GM18505 (cell line): ENCODE data around the gene SNX33.

Experiments
- ATAC-seq: cut with Tn5 transposase; IDR thresholded peaks from one replicate; pipeline ENCODE4 v1.9.1; 2021; ENCODE audit not compliant: unreplicated experiment
- POLR2A ChIP-seq: IDR thresholded peaks from 4 replicates; pipeline ENCODE4 v1.6.1; 2011; ENCODE audit warnings: borderline replicate concordance; ENCODE audit not compliant: insufficient read depth, insufficient read length; ENCODE audit errors: extremely low read depth

Gene SNX33

GRCh38 chr15:75636026-75636425, 11.7 kb upstream of the SNX33 start:
- no peak for TF ChIP-seq POLR2A
- no peak for ATAC-seq

DNA sequence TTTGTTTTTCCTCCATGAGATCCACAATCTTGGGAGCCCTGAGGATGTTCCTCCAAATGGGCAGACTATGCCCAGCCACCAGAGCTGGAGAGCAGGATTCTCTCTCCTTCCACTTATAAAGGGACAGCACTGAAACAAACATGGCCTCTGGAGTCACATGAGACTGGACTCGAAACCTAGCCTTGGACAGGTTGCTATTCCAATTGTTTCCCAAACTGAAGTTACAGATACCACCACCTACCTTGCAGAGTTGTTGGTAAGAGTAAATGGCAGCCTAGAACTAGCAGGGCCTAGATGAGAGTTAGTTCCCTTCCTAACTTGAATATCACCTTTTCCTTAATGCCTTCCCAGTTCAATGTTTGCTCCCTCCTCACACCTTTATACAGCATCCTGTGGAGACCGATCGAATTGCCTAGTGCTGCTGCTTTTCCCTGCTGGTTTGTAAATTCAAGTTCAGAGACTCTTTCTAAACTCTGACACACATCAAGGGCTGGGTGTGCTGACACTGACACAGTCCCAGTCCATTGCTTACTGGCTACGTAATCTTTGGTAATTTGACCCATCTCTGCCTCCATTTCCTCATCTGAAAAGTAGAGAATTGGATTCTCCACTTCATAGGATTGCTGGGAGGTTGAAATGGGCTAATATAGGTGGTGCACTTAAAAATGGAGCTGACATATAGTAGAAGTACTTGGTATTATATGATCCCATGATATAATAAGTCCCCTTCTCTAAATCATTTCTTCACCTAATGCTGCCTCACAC, 10.3 kb upstream of the SNX33 start:
- TF ChIP-seq POLR2A, result no peak
- no peak for ATAC-seq

- ATAC-seq, result no peak
- no peak for TF ChIP-seq POLR2A
Observed at GRCh38 chr15:75639191-75639708, 8.5 kb upstream of the SNX33 start.

GRCh38 chr15:75639709-75640482, 7.8 kb upstream of the SNX33 start, which contains the start of gene IMP3:
Gene IMP3 (minus strand): TSS chr15:75640224. CDS start chr15:75640168, 56 bp downstream.
- ATAC-seq, result peak; percentile 91
- peak; percentile 99 for TF ChIP-seq POLR2A

DNA sequence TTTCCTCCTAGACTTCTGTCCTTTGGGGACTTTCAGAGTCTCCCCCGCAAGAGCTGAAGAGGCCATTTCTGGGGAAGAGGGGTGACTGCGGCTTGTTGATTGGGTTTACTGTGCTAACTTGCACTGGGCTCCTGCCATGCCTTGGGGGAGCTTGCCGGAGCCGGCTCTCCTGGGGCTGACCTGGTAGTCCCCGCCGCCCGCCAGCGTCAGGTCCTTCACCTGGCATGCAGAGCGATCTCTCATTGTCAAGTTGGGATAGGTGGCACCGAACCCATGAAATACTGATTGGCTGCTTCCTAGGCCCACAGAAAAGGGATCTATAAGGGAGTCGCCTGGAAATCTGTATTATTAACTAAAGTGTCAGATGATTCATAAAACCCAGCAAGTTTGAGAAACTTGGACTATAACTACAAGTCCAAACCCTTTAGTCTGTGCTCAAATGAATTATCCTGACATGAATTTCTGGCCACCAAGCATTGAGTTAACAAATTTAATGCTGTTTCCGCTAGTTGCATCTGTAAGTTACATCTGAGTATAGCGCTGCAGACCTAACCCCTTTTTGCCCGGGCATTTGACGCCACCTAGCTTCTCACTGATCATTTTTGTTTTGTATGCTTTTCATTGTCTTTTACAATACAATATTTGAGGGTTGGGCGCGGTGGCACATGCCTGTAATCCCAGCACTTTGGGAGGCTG, 7.1 kb upstream of the SNX33 start:
- ATAC-seq, result peak; percentile 24
- TF ChIP-seq POLR2A, result no peak

GRCh38 chr15:75641179-75641503, 6.6 kb upstream of the SNX33 start:
- TF ChIP-seq POLR2A, result no peak
- no peak for ATAC-seq

DNA sequence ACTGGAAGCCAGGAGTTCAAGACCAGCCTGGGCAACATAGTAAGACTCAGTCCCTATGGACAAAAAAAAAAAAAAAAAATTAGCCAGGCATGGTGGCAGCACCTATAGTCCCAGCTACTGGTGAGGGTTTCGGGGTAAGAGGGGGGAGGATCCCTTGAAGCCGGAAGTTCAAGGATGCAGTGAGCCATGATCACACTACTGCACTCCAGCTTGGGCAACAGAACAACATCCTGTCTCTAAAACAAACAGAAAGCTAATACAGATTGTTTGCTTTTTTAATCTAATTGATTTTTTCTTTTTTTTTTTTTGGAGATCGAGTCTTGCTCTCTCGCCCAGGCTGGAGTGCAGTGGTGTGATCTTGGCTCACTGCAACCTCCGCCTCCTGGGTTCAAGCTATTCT, 6.1 kb upstream of the SNX33 start:
- no peak for ATAC-seq
- TF ChIP-seq POLR2A, result no peak

DNA sequence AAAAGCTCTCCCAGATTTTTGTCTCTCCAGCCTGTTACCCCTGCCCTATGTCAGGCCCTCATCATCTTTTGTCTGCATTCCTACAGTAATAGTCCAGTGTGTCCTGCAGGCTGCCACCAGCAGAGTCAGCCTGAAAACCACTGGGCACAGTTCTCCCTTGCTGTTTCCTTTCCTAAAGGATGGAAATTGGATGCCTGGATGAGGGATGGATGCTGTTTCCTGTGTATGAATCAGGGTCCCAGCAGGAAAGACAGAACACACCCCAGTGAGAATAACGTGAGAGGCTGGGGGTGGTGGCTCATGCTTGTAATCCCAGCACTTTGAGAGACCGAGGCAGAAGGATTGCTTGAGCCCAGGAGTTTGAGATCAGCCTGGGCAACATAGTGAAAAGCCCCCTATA, 3.3 kb upstream of the SNX33 start:
- no peak for ATAC-seq
- TF ChIP-seq POLR2A, result no peak

DNA sequence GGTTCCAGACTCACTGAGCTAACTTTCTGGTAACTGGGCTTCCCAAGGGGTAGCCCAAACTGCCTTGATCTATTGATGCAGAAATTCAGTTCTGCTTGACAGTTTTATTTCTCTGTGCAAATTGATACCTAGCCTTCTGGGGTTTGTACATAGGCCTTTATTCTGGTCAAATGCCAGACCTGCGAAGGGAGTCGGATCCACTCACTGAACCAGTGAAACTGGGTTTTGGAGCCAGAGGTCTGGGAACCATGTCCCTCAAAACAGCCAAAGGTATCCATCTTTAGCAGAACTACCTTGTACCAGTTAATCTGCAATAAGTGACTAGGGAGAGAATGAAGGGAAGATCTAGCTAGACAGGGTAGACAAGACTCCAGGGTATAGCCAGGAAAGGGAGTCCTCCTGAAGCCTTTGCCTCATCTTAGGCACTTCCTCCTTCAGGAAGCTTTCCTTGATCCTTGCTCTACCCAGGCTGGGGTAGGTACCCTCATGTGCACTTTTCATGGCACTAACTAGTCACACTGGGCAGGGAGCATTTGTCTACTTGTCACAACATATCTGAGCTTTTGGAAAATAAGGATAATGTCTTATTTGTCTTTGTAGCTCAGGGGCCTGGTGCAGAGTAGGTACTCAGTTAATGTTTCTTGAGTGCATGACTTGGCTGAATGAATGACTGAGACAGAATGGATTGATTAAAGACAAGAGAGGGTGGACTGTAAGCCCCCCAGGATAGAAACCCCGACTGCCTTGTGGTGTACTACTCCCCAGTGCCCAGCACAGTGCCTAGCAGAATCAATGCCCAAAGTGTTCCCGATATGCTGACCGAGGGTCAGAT, 1.4 kb upstream of the SNX33 start:
- no peak for ATAC-seq
- TF ChIP-seq POLR2A, result no peak

- ATAC-seq, result no peak
Observed at GRCh38 chr15:75646944-75647364, 758 bp upstream of the SNX33 start.

GRCh38 chr15:75648156-75649000, 666 bp downstream of the SNX33 start:
- TF ChIP-seq POLR2A, result no peak
- ATAC-seq, result no peak

More at GRCh38 chr15:75646944-75647364, 758 bp upstream of the SNX33 start:
- no peak for TF ChIP-seq POLR2A

GRCh38 chr15:75649045-75649761, 1.5 kb downstream of the SNX33 start:
- no peak for TF ChIP-seq POLR2A
- no peak for ATAC-seq

DNA sequence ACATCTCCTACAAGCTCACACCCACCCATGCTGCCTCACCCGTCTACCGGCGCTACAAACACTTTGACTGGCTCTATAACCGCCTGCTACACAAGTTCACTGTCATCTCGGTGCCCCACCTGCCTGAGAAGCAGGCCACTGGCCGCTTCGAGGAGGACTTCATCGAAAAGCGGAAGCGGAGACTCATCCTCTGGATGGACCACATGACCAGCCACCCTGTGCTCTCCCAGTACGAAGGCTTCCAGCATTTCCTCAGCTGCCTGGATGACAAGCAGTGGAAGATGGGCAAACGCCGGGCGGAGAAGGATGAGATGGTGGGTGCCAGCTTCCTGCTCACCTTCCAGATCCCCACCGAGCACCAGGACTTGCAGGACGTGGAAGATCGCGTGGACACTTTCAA, 2.1 kb downstream of the SNX33 start:
- no peak for TF ChIP-seq POLR2A
- no peak for ATAC-seq
